Measurements from ENCODE around the gene MAP6D1.

Gene MAP6D1

GRCh38 chr3:183774631-183775030, 50.7 kb downstream of the MAP6D1 start:
- TF ChIP-seq POLR2A (IDR thresholded peaks at IDR 0.05; ENCODE audit: low read length) (no peak), GATA1 (IDR thresholded peaks at IDR 0.05; ENCODE audit: low read depth, low read length) (no peak)
- no peak for DNase-seq

- no peak for TF ChIP-seq GATA1 (IDR thresholded peaks at IDR 0.05; ENCODE audit: low read depth, low read length)
- TF ChIP-seq POLR2A (IDR thresholded peaks at IDR 0.05; ENCODE audit: low read length): no peak
- DNase-seq: no peak
Measured at GRCh38 chr3:183769453-183769852, 55.9 kb downstream of the MAP6D1 start.

DNA sequence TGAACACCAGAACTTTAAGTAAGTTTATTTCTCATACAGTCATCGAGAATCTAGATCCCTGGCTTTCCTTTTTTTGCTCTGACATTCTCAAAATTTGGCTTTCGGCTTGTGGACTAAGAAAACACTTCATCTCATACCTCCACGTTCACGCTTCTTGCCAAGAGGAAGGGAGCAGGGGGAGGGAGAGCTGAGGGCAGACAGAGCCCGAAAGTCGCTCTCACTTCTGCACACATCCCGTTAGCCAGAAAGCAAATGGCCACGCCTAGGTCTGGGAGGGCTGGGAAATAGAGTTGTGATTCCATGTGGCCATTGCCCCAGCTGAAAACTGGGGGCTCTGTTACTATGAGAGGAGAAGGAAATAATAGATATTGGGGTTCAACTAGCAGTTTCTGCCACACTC, 57.3 kb downstream of the MAP6D1 start:
- TF ChIP-seq GATA1 (IDR thresholded peaks at IDR 0.05; ENCODE audit: low read depth, low read length) (no peak), POLR2A (IDR thresholded peaks at IDR 0.05; ENCODE audit: low read length) (no peak)

GRCh38 chr3:183766745-183767606, 58.4 kb downstream of the MAP6D1 start:
- TF ChIP-seq POLR2A (IDR thresholded peaks at IDR 0.05; ENCODE audit: low read length) (no peak), GATA1 (IDR thresholded peaks at IDR 0.05; ENCODE audit: low read depth, low read length) (no peak)
- DNase-seq: peak; percentile 65 to 85

More for the DNA sequence above, 57.3 kb downstream of the MAP6D1 start:
- no peak for DNase-seq

- no peak for DNase-seq
- TF ChIP-seq POLR2A (IDR thresholded peaks at IDR 0.05; ENCODE audit: low read length): no peak
- no peak for TF ChIP-seq GATA1 (IDR thresholded peaks at IDR 0.05; ENCODE audit: low read depth, low read length)
Measured at GRCh38 chr3:183766107-183766506, 59.3 kb downstream of the MAP6D1 start.

Data from erythroblast (primary cell).